H9 (cell line): ENCODE results near the gene UNC5B. TPM values are rescaled to one million over a fixed set of nuclear protein-coding genes. Genes with fewer than 3 reads are reported as not detected.

Experiments used
- DNase-seq: peaks from one replicate; pipeline ENCODE4 v3.0.0-alpha.2; 2017
- H2AFZ ChIP-seq: one replicate; pipeline ENCODE4 v1.6.1; 2013; ENCODE audit warnings: mild to moderate bottlenecking, low read length, control low read depth, moderate library complexity
- H2AK5ac ChIP-seq: 2 replicates; pipeline ENCODE4 v1.6.1; 2013; ENCODE audit warnings: low read length, control low read depth, mixed read lengths; ENCODE audit not compliant: insufficient read length
- H2BK120ac ChIP-seq: one replicate; pipeline ENCODE4 v1.6.1; 2013; ENCODE audit warnings: low read depth, mild to moderate bottlenecking, low read length, control low read depth, inconsistent platforms; ENCODE audit not compliant: poor library complexity, severe bottlenecking
- H2BK12ac ChIP-seq: 2 replicates; pipeline ENCODE4 v1.6.1; 2013; ENCODE audit warnings: low read length, control low read depth, mixed read lengths, low read depth; ENCODE audit not compliant: insufficient read length
- H2BK15ac ChIP-seq: 2 replicates; pipeline ENCODE4 v1.6.1; 2013; ENCODE audit warnings: low read depth, low read length, control low read depth
- H2BK20ac ChIP-seq: one replicate; pipeline ENCODE4 v1.6.1; 2013; ENCODE audit warnings: low read depth, mild to moderate bottlenecking, low read length, control low read depth, inconsistent platforms; ENCODE audit not compliant: poor library complexity, severe bottlenecking
- H2BK5ac ChIP-seq: 2 replicates; pipeline ENCODE4 v1.6.1; 2013; ENCODE audit warnings: low read length, control low read depth, mixed read lengths; ENCODE audit not compliant: insufficient read length
- H3K14ac ChIP-seq: 2 replicates; pipeline ENCODE4 v1.6.1; 2013; ENCODE audit warnings: low read length, control low read depth; ENCODE audit not compliant: insufficient read depth
- H3K18ac ChIP-seq: 2 replicates; pipeline ENCODE4 v1.6.1; 2013; ENCODE audit warnings: low read depth, mild to moderate bottlenecking, mixed read lengths, low read length, control low read depth; ENCODE audit not compliant: insufficient read length
- H3K23ac ChIP-seq: 2 replicates; pipeline ENCODE4 v1.6.1; 2013; ENCODE audit warnings: low read length, control low read depth, mixed read lengths, low read depth; ENCODE audit not compliant: insufficient read length
- H3K23me2 ChIP-seq: 2 replicates; pipeline ENCODE4 v1.6.1; 2013; ENCODE audit warnings: low read depth, mild to moderate bottlenecking, mixed read lengths, low read length, control low read depth; ENCODE audit not compliant: insufficient read length, poor library complexity, severe bottlenecking
- H3K27ac ChIP-seq: 2 replicates; pipeline ENCODE4 v1.5.1; 2013; ENCODE audit warnings: low read length, control low read depth, mixed read lengths, low read depth; ENCODE audit not compliant: insufficient read length
- H3K27me3 ChIP-seq: 2 replicates; pipeline ENCODE4 v1.6.1; 2013; ENCODE audit warnings: low read length, control low read depth, inconsistent platforms; ENCODE audit not compliant: insufficient read depth
- H3K4ac ChIP-seq: 2 replicates; pipeline ENCODE4 v1.6.1; 2013; ENCODE audit warnings: low read depth, mild to moderate bottlenecking, control low read depth, inconsistent platforms, low read length, moderate library complexity
- H3K4me1 ChIP-seq: 2 replicates; pipeline ENCODE4 v1.6.1; 2013; ENCODE audit warnings: low read length, control low read depth, inconsistent platforms; ENCODE audit not compliant: insufficient read depth
- H3K4me2 ChIP-seq: 2 replicates; pipeline ENCODE4 v1.6.1; 2013; ENCODE audit warnings: low read length, control low read depth, mixed read lengths; ENCODE audit not compliant: insufficient read length, insufficient read depth
- H3K56ac ChIP-seq: 2 replicates; pipeline ENCODE4 v1.6.1; 2013; ENCODE audit warnings: low read depth, mild to moderate bottlenecking, mixed read lengths, low read length, control low read depth; ENCODE audit not compliant: insufficient read length
- H3K79me1 ChIP-seq: 2 replicates; pipeline ENCODE4 v1.6.1; 2013; ENCODE audit warnings: low read depth, mild to moderate bottlenecking, moderate library complexity, low read length, control low read depth, inconsistent platforms; ENCODE audit not compliant: insufficient read depth, poor library complexity, severe bottlenecking
- H3K79me2 ChIP-seq: 2 replicates; pipeline ENCODE4 v1.6.1; 2013; ENCODE audit warnings: low read length, control low read depth, inconsistent platforms; ENCODE audit not compliant: insufficient read depth
- H3K9ac ChIP-seq: 2 replicates; pipeline ENCODE4 v1.6.1; 2013; ENCODE audit warnings: low read length, control low read depth, mixed read lengths; ENCODE audit not compliant: insufficient read length; ENCODE audit errors: extremely low read depth
- H3K9me3 ChIP-seq: one replicate; pipeline ENCODE4 v1.6.1; 2013; ENCODE audit warnings: low read depth, low read length, inconsistent platforms; ENCODE audit not compliant: control insufficient read depth
- H3T11ph ChIP-seq: one replicate; pipeline ENCODE4 v1.6.1; 2013; ENCODE audit warnings: mild to moderate bottlenecking, low read length, control low read depth, inconsistent platforms
- H4K20me1 ChIP-seq: one replicate; pipeline ENCODE4 v1.6.1; 2013; ENCODE audit not compliant: control insufficient read depth, insufficient read length, insufficient read depth
- H4K5ac ChIP-seq: 2 replicates; pipeline ENCODE4 v1.6.1; 2013; ENCODE audit warnings: low read depth, mild to moderate bottlenecking, mixed read lengths, low read length, control low read depth; ENCODE audit not compliant: insufficient read length
- H4K8ac ChIP-seq: replicated peaks from 2 replicates; pipeline ENCODE4 v1.6.1; 2013; ENCODE audit warnings: low read length, control low read depth, mixed read lengths, low read depth; ENCODE audit not compliant: insufficient read length
- H4K91ac ChIP-seq: 2 replicates; pipeline ENCODE4 v1.6.1; 2013; ENCODE audit warnings: low read depth, mild to moderate bottlenecking, moderate library complexity, mixed read lengths, low read length, control low read depth; ENCODE audit not compliant: insufficient read length
- H3K27ac Mint-ChIP-seq, 3 experiments: 2 replicates in 2 of 3; 3 replicates in 1 of 3; pipeline ENCODE4 v1.8.0; 2020 to 2021; ENCODE audit warnings: mixed read lengths in 3 of 3, mild to moderate bottlenecking in 1 of 3, moderate library complexity in 1 of 3
- H3K27me3 Mint-ChIP-seq: 2 replicates; pipeline ENCODE4 v1.8.0; 2021; ENCODE audit warnings: low read depth, mild to moderate bottlenecking, moderate library complexity, mixed read lengths
- H3K36me3 Mint-ChIP-seq, 3 experiments: 2 replicates in 2 of 3; 3 replicates in 1 of 3; pipeline ENCODE4 v1.8.0; 2020 to 2021; ENCODE audit warnings: low read depth in 3 of 3, mixed read lengths in 3 of 3; ENCODE audit not compliant: insufficient read depth in 1 of 3
- H3K4me1 Mint-ChIP-seq, 2 experiments: 2 replicates each; pipeline ENCODE4 v1.8.0; 2020; ENCODE audit warnings: mixed read lengths in 2 of 2
- H3K4me3 Mint-ChIP-seq, 2 experiments: 2 replicates in 1 of 2; 3 replicates in 1 of 2; pipeline ENCODE4 v1.8.0; 2020 to 2021; ENCODE audit warnings: mild to moderate bottlenecking in 2 of 2, mixed read lengths in 2 of 2, moderate library complexity in 1 of 2
- H3K9me3 Mint-ChIP-seq, 2 experiments: 2 replicates in 1 of 2; 3 replicates in 1 of 2; pipeline ENCODE4 v1.8.0; 2020; ENCODE audit warnings: mild to moderate bottlenecking in 2 of 2, mixed read lengths in 2 of 2, moderate library complexity in 1 of 2
- WGBS: extraction: QIAGEN DNeasy Blood & Tissue Kit; methylation state at CpG from one replicate; pipeline ENCODE4 v1.1.7; 2013; ENCODE audit warnings: missing lambda C conversion rate, low lambda C conversion rate, mixed read lengths; ENCODE audit not compliant: insufficient read length; ENCODE audit errors: extremely low coverage; 5-methylcytosine and 5-hydroxymethylcytosine counted together
- total RNA-seq: library from RNA; stranded (reverse); gene quantifications from 2 replicates; pipeline ENCODE4 v1.2.1, GENCODE V29; 2021
- TF ChIP-seq, protein P1 (sequence below): fragments of 200-600 bp; sonication (generic); conservative IDR thresholded peaks from 3 replicates; pipeline ENCODE4 v1.8.0; 2021; ENCODE audit warnings: antibody characterized with exemption, mild to moderate bottlenecking

The UNC5B gene
- total RNA-seq, 1 experiment from 2014 or later: 28.4 TPM

- Mint-ChIP-seq H3K27me3 (peaks cover 4% of the 10 kb centered on the region), H3K9me3 (peaks cover 0 to 3% of the 10 kb centered on the region in 2 experiments; a peak in 1 of 5 replicates), H3K4me1 (peaks cover 74 to 80% of the 10 kb centered on the region in 2 experiments), H3K27ac (no peak overlapping the region), H3K4me3 (no peak overlapping the region), H3K36me3 (no peaks in the 10 kb centered on the region; a peak in 1 of 7 replicates)
- no CpG with 5 or more reads among the region's 16 CpGs for WGBS
- no peak overlapping the region for H2AK5ac ChIP-seq
- no peak overlapping the region for H3K18ac ChIP-seq
- no peak overlapping the region for H3K9ac ChIP-seq
- H3K9me3 ChIP-seq: no peaks in the 10 kb centered on the region
- TF ChIP-seq, protein P1, sequence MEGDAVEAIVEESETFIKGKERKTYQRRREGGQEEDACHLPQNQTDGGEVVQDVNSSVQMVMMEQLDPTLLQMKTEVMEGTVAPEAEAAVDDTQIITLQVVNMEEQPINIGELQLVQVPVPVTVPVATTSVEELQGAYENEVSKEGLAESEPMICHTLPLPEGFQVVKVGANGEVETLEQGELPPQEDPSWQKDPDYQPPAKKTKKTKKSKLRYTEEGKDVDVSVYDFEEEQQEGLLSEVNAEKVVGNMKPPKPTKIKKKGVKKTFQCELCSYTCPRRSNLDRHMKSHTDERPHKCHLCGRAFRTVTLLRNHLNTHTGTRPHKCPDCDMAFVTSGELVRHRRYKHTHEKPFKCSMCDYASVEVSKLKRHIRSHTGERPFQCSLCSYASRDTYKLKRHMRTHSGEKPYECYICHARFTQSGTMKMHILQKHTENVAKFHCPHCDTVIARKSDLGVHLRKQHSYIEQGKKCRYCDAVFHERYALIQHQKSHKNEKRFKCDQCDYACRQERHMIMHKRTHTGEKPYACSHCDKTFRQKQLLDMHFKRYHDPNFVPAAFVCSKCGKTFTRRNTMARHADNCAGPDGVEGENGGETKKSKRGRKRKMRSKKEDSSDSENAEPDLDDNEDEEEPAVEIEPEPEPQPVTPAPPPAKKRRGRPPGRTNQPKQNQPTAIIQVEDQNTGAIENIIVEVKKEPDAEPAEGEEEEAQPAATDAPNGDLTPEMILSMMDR: no peak
- H4K8ac ChIP-seq: no peak overlapping the region
- no peak overlapping the region for H3K23ac ChIP-seq
- H2BK120ac ChIP-seq: no peak overlapping the region
- H3K79me1 ChIP-seq: no peaks in the 10 kb centered on the region
- peaks cover 2% of the 10 kb centered on the region; the same call in 1 of the 2 replicates for H3K4me1 ChIP-seq
- H3K56ac ChIP-seq: no peak overlapping the region
- no peak overlapping the region for H2BK5ac ChIP-seq
- H2BK15ac ChIP-seq: no peak overlapping the region
- no peak overlapping the region for H2BK20ac ChIP-seq
- no peak overlapping the region for H2BK12ac ChIP-seq
- H4K20me1 ChIP-seq: no peaks in the 10 kb centered on the region
- H4K91ac ChIP-seq: no peak overlapping the region
- no peak overlapping the region for H2AFZ ChIP-seq
- H4K5ac ChIP-seq: no peak overlapping the region
- no peaks in the 10 kb centered on the region for H3K79me2 ChIP-seq
- no peaks in the 10 kb centered on the region for H3K23me2 ChIP-seq
- no peak overlapping the region for H3K27ac ChIP-seq
- H3K4me2 ChIP-seq: no peak overlapping the region
- no peak overlapping the region for H3T11ph ChIP-seq
- H3K27me3 ChIP-seq: no peaks in the 10 kb centered on the region
- no peak overlapping the region for H3K14ac ChIP-seq
- H3K4ac ChIP-seq: no peak overlapping the region
- no peak for DNase-seq
Measured at GRCh38 chr10:71264345-71265200, 52.2 kb downstream of the UNC5B start.
